ENCODE measurements around the gene CDIPT. TPM values are rescaled to one million over a fixed set of nuclear protein-coding genes. Genes with fewer than 3 reads are reported as not detected.
"Not testable (repeated sequence)": the region's sequence is repeated elsewhere in the genome, so short reads cannot be mapped to it uniquely, and the experiment has no call there.

CDIPT gene, protein sequence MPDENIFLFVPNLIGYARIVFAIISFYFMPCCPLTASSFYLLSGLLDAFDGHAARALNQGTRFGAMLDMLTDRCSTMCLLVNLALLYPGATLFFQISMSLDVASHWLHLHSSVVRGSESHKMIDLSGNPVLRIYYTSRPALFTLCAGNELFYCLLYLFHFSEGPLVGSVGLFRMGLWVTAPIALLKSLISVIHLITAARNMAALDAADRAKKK
- 89.4 TPM for total RNA-seq

GRCh38 chr16:29862884-29863668, at the start of gene CDIPT:
CDIPT (minus strand) TSS chr16:29863226; CDS start chr16:29862857, 369 bp downstream.
- Histone ChIP-seq H3K36me3 (peaks cover 0 to 28% of the 10 kb centered on the region in 2 donors), H3K27ac (peak within 1 kb of the TSS; percentile 91), H3K27me3 (no peaks in the 10 kb centered on the region), H3K4me1 (peaks cover 25% of the 10 kb centered on the region), H3K9me3 (no peaks in the 10 kb centered on the region), H3K4me3 (peak within 1 kb of the TSS; percentile 84 to 100)
- TF ChIP-seq CTCF (IDR thresholded peaks at IDR 0.05) = peak; percentile 3 to 87 (median 59)
- TF ChIP-seq POLR2A (IDR thresholded peaks at IDR 0.05) = peak in 1 of 2 donors; percentile 11
- peak; percentile 81 to 99 for TF ChIP-seq POLR2AphosphoS5 (IDR thresholded peaks at IDR 0.05; ENCODE audit: insufficient read depth in 1 of 2, low read depth in 1 of 2)
- intact Hi-C loops (cut with DNase I) = no loop called here
- DNase-seq (ENCODE audit: extremely low spot score in 2 of 2) = peak in 1 of 2 donors; percentile 95

DNA sequence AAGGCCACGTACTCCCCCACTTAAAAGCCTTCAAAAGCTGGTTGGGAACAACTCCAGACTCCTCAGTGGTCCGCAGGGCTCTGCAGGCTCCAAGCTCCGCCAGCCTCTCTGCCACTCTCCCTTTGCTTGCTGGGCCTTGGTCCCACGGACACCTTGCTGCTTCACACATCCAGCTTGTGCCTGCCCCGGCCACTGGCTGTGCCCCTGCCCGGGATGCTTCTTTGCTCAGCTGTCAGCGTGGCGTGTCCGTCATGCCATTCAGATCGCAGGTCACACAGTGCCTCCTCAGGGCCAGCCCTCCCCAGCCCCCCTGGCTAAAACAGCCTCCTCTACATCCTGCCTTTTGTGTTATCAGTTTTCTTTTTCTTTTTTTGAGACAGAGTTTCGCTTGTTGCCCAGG, 49.1 kb upstream of the CDIPT start:
- no peak overlapping the region for H3K4me3 ChIP-seq

GRCh38 chr16:29911676-29912010, 48.6 kb upstream of the CDIPT start:
- intact Hi-C loops (cut with DNase I) = no loop called here
- TF ChIP-seq POLR2AphosphoS5 (IDR thresholded peaks at IDR 0.05; ENCODE audit: insufficient read depth in 1 of 2, low read depth in 1 of 2) = no peak
- no peak for TF ChIP-seq POLR2A (IDR thresholded peaks at IDR 0.05)
- no peak for TF ChIP-seq CTCF (IDR thresholded peaks at IDR 0.05)
- Histone ChIP-seq H3K4me3 (no peak overlapping the region), H3K4me1 (no peaks in the 10 kb centered on the region), H3K9me3 (no peaks in the 10 kb centered on the region), H3K27me3 (no peaks in the 10 kb centered on the region), H3K36me3 (no peaks in the 10 kb centered on the region), H3K27ac (no peak overlapping the region)
- no peak for DNase-seq (ENCODE audit: extremely low spot score in 2 of 2)

More for the DNA sequence above, 49.1 kb upstream of the CDIPT start:
- H3K9me3 ChIP-seq = no peaks in the 10 kb centered on the region
- H3K27me3 ChIP-seq = no peaks in the 10 kb centered on the region
- no peak for DNase-seq (ENCODE audit: extremely low spot score in 2 of 2)
- TF ChIP-seq POLR2A (IDR thresholded peaks at IDR 0.05) (no peak), CTCF (IDR thresholded peaks at IDR 0.05) (no peak), POLR2AphosphoS5 (IDR thresholded peaks at IDR 0.05; ENCODE audit: insufficient read depth in 1 of 2, low read depth in 1 of 2) (no peak)
- H3K27ac ChIP-seq = no peak overlapping the region
- H3K36me3 ChIP-seq = no peaks in the 10 kb centered on the region
- no peaks in the 10 kb centered on the region for H3K4me1 ChIP-seq
- intact Hi-C loops (cut with DNase I) = no loop called here

DNA sequence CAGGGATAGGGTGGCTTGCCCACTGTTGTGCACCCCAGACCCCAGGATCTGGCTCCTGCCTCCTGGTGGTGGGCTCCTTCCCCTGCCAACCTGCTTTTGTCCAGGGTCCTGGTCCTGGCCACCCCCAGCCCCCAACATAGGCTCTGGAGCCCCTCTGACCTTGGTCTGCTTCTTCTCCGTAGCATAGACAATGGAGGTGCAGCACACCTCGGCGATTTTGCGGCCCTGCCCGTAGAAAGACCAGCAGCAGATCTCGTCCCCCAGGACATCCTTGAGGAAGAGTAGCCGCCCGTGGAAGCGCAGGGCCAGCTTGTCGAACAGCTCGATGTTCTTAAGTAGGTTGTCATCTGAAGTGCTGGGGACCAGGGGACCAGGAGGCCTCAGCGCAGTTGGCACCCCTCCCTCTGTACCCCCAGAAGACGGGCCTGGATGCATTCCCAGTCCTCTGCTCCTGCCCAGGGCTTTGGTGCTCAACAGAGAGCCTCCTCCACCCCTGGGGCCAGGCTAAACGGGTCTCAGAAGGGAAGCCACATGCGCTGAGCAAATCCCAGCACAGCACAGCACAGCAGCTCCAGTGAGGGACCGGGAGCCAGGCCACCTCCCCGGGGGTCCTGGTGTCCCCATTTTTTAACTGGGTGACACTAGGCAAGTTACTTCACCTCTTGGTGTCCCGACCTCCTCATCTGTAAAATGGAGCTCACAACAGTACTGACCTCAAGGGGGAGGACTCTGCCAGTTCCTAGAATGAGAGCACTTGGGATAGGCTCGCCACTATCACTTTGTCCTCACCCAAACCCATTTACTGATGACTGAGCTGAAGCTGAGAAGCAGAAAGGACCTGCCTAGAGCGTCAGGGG, 48.0 kb upstream of the CDIPT start:
- Histone ChIP-seq H3K27ac (no peak overlapping the region), H3K4me1 (no peaks in the 10 kb centered on the region), H3K4me3 (no peak overlapping the region), H3K9me3 (no peaks in the 10 kb centered on the region), H3K27me3 (no peaks in the 10 kb centered on the region), H3K36me3 (no peaks in the 10 kb centered on the region)
- DNase-seq (ENCODE audit: extremely low spot score in 2 of 2) = no peak
- TF ChIP-seq POLR2A (IDR thresholded peaks at IDR 0.05) = no peak
- no peak for TF ChIP-seq POLR2AphosphoS5 (IDR thresholded peaks at IDR 0.05; ENCODE audit: insufficient read depth in 1 of 2, low read depth in 1 of 2)
- no peak for TF ChIP-seq CTCF (IDR thresholded peaks at IDR 0.05)
- intact Hi-C loops (cut with DNase I) = no loop called here

GRCh38 chr16:29909851-29910250, 46.8 kb upstream of the CDIPT start:
- H3K4me3 ChIP-seq; H3K9me3 ChIP-seq; intact Hi-C loops (cut with DNase I); H3K36me3 ChIP-seq; DNase-seq (ENCODE audit: extremely low spot score in 2 of 2); H3K27me3 ChIP-seq; H3K27ac ChIP-seq; H3K4me1 ChIP-seq: not testable (repeated sequence)

Measured in vagina (tissue), 2 donors.